Panc1 (cell line): ENCODE data around the gene BHLHE23. TPM values are rescaled to one million over a fixed set of nuclear protein-coding genes. Genes with fewer than 3 reads are reported as not detected.
"Not testable (repeated sequence)": the region's sequence is repeated elsewhere in the genome, so short reads cannot be mapped to it uniquely, and the experiment has no call there.

Source experiments
- ATAC-seq: fragments of 200-7000 bp; cut with Tn5 transposase; 2 replicates; pipeline ENCODE4 v1.9.1; 2020; ENCODE audit warnings: mild to moderate bottlenecking, moderate library complexity
- BruUV-seq: library from RNA; stranded (reverse); fragments of 400-500 nt; replicated peaks from 2 replicates; lab custom pipeline; 2021; lab: Mats Ljungman, UMichigan
- CTCF ChIA-PET: fragments of 300-600 bp; sonication (Branson Sonifier 250); formaldehyde crosslinking; loops from one replicate; lab custom pipeline; 2022; ENCODE audit warnings: antibody characterized with exemption; lab: Charles Lee
- POLR2A ChIA-PET: fragments of 300-600 bp; sonication (Branson Sonifier 250); formaldehyde crosslinking; loops from one replicate; lab custom pipeline; 2022; ENCODE audit warnings: antibody characterized with exemption; lab: Charles Lee
- DNase-seq: peaks from one replicate; pipeline ENCODE4 v3.0.0-alpha.2; 2010; ENCODE audit warnings: low read depth, low spot score
- H3K27ac ChIP-seq: 2 replicates; pipeline ENCODE4 v1.5.1; 2011; ENCODE audit warnings: mild to moderate bottlenecking, low read length, inconsistent platforms
- H3K27me3 ChIP-seq: fragments of 200-500 bp; sonication (Bioruptor generic); 2 replicates; pipeline ENCODE4 v1.6.0; 2014; ENCODE audit warnings: low read length, inconsistent platforms; ENCODE audit not compliant: control insufficient read depth, insufficient read depth
- H3K36me3 ChIP-seq: fragments of 200-500 bp; sonication (Bioruptor generic); 2 replicates; pipeline ENCODE4 v1.5.1; 2014; ENCODE audit warnings: inconsistent platforms, mild to moderate bottlenecking, low read length, moderate library complexity; ENCODE audit not compliant: control insufficient read depth, insufficient read depth
- H3K4me1 ChIP-seq: 2 replicates; pipeline ENCODE4 v1.5.1; 2011; ENCODE audit warnings: inconsistent platforms, mild to moderate bottlenecking, low read length, moderate library complexity; ENCODE audit not compliant: control insufficient read depth, insufficient read depth
- H3K4me3 ChIP-seq, 2 experiments: 2 replicates each; pipeline ENCODE4 v1.5.1; 2011 to 2012; ENCODE audit warnings: low read depth in 2 of 2, low read length in 2 of 2, mild to moderate bottlenecking in 2 of 2, inconsistent platforms in 1 of 2, moderate library complexity in 1 of 2
- H3K9me3 ChIP-seq: fragments of 200-500 bp; sonication (Bioruptor generic); 2 replicates; pipeline ENCODE4 v1.5.1; 2014; ENCODE audit warnings: low read depth, mild to moderate bottlenecking, inconsistent platforms, low read length, moderate library complexity; ENCODE audit not compliant: control insufficient read depth, insufficient read depth
- POLR2AphosphoS5 ChIP-seq: IDR thresholded peaks from 2 replicates; pipeline ENCODE4 v1.6.1; 2012; ENCODE audit warnings: mild to moderate bottlenecking, low read depth, low read length, moderate library complexity
- SIN3A ChIP-seq: IDR thresholded peaks from 2 replicates; pipeline ENCODE4 v1.6.1; 2012; ENCODE audit warnings: low read depth, mild to moderate bottlenecking, low read length, moderate library complexity, borderline replicate concordance; ENCODE audit not compliant: insufficient read depth
- TCF7L2 ChIP-seq: IDR thresholded peaks from 2 replicates; pipeline ENCODE4 v1.6.1; 2011; ENCODE audit warnings: mild to moderate bottlenecking, low read depth, low read length, inconsistent platforms
- in situ Hi-C: cut with HindIII; loops from 2 replicates; pipeline ENCODE4 v1.10.0; 2016; ENCODE audit warnings: low sequenced_read_pairs, low pct_unique_long_range_greater_than_20kb
- intact Hi-C: fragments of 100-400 bp; cut with micrococcal nuclease; formaldehyde crosslinking; loops from one replicate; pipeline ENCODE4 v1.10.0; 2022; ENCODE audit not compliant: unreplicated experiment
- total RNA-seq: library from RNA; stranded (reverse); gene quantifications from one replicate; pipeline ENCODE4 v1.2.1, GENCODE V29; 2021; ENCODE audit not compliant: unreplicated experiment
- TF ChIP-seq, protein P1 (sequence below), 2 experiments: IDR thresholded peaks; 2 replicates each; pipeline ENCODE4 v1.6.1; 2011 to 2012; ENCODE audit warnings: low read depth in 2 of 2, control low read depth in 1 of 2, low read length in 1 of 2, mild to moderate bottlenecking in 1 of 2, moderate library complexity in 1 of 2; ENCODE audit not compliant: insufficient read depth in 1 of 2
- TF ChIP-seq, protein P2 (sequence below): fragments of 450-650 bp; IDR thresholded peaks from 2 replicates; pipeline ENCODE4 v1.5.1; 2017; ENCODE audit warnings: mild to moderate bottlenecking

The BHLHE23 gene
- total RNA-seq, 1 experiment from 2014 or later, result not detected

DNA sequence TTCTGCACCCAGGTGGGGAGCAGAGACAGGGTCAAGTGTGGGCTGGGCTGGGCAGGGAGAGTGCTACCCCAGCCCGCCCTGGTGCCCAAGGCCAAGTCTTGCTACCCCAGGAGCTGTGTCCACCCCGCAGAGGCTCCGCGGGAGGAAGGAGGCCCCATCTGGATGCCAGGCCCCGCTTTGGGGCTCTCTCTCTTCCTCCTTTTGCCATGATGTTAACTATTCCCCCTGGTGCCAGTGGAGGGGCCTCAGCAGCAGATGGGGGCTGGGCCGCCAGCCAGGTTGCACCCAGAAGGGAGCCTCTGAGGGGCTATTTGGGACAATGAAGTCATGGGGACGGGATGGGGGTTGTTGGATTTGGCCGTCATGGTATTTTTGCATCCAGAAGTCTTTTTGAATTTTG is 45.0 kb downstream of the BHLHE23 start:
- H3K4me3 ChIP-seq, result no peak overlapping the region
- DNase-seq (no peak), ATAC-seq (no peak)
- intact Hi-C loops, result no loop called here
- no peak overlapping the region for H3K27ac ChIP-seq
- H3K9me3 ChIP-seq, result no peaks in the 10 kb centered on the region
- no peaks in the 10 kb centered on the region; the same call in 1 of the 2 replicates for H3K4me1 ChIP-seq
- CTCF ChIA-PET, result no interaction called here
- in situ Hi-C loops, result no loop called here
- no TSS peak for BruUV-seq
- POLR2A ChIA-PET, result no interaction called here
- H3K36me3 ChIP-seq, result no peaks in the 10 kb centered on the region
- no peaks in the 10 kb centered on the region for H3K27me3 ChIP-seq
- no peak for TF ChIP-seq POLR2AphosphoS5
- TF ChIP-seq, protein P1, sequence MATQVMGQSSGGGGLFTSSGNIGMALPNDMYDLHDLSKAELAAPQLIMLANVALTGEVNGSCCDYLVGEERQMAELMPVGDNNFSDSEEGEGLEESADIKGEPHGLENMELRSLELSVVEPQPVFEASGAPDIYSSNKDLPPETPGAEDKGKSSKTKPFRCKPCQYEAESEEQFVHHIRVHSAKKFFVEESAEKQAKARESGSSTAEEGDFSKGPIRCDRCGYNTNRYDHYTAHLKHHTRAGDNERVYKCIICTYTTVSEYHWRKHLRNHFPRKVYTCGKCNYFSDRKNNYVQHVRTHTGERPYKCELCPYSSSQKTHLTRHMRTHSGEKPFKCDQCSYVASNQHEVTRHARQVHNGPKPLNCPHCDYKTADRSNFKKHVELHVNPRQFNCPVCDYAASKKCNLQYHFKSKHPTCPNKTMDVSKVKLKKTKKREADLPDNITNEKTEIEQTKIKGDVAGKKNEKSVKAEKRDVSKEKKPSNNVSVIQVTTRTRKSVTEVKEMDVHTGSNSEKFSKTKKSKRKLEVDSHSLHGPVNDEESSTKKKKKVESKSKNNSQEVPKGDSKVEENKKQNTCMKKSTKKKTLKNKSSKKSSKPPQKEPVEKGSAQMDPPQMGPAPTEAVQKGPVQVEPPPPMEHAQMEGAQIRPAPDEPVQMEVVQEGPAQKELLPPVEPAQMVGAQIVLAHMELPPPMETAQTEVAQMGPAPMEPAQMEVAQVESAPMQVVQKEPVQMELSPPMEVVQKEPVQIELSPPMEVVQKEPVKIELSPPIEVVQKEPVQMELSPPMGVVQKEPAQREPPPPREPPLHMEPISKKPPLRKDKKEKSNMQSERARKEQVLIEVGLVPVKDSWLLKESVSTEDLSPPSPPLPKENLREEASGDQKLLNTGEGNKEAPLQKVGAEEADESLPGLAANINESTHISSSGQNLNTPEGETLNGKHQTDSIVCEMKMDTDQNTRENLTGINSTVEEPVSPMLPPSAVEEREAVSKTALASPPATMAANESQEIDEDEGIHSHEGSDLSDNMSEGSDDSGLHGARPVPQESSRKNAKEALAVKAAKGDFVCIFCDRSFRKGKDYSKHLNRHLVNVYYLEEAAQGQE (IDR thresholded peaks at IDR 0.05; ENCODE audit: insufficient read depth in 1 of 2, low read depth in 2 of 2, low read length in 1 of 2), result no peak

DNA sequence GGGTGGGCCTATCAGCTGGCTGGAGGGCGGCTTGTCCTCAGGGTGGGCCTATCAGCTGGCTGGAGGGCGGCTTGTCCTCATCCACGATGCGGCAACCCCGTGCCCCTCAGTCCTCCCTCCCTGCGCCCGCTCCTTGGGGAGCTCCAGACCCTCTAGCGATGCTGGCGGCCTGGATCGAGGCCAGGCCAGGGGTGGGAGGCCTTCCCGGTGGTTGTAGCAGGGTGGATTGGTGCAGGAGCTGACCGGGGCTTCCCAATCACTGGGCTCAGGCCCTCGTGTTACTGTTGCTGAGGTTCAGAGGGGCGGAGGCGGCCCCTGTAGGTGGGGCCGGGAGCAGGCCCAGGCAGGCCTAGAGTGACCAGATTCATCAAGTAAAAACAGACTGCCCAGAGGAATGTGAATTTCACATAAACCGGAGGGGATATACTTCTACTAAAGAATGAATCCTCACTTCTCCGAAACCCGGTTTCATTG is 45.4 kb downstream of the BHLHE23 start:
- H3K4me1 ChIP-seq, result no peaks in the 10 kb centered on the region; the same call in 1 of the 2 replicates
- ChIA-PET POLR2A (no interaction called here), CTCF (no interaction called here)
- H3K27me3 ChIP-seq, result no peaks in the 10 kb centered on the region
- no TSS peak for BruUV-seq
- ATAC-seq (no peak), DNase-seq (no peak)
- H3K36me3 ChIP-seq, result no peaks in the 10 kb centered on the region
- no peak overlapping the region for H3K27ac ChIP-seq
- in situ Hi-C loops, result no loop called here
- intact Hi-C loops, result no loop called here
- no peak overlapping the region for H3K4me3 ChIP-seq
- no peaks in the 10 kb centered on the region for H3K9me3 ChIP-seq
- TF ChIP-seq, protein P2, sequence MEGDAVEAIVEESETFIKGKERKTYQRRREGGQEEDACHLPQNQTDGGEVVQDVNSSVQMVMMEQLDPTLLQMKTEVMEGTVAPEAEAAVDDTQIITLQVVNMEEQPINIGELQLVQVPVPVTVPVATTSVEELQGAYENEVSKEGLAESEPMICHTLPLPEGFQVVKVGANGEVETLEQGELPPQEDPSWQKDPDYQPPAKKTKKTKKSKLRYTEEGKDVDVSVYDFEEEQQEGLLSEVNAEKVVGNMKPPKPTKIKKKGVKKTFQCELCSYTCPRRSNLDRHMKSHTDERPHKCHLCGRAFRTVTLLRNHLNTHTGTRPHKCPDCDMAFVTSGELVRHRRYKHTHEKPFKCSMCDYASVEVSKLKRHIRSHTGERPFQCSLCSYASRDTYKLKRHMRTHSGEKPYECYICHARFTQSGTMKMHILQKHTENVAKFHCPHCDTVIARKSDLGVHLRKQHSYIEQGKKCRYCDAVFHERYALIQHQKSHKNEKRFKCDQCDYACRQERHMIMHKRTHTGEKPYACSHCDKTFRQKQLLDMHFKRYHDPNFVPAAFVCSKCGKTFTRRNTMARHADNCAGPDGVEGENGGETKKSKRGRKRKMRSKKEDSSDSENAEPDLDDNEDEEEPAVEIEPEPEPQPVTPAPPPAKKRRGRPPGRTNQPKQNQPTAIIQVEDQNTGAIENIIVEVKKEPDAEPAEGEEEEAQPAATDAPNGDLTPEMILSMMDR, result no peak
- TF ChIP-seq SIN3A, result no peak
- TF ChIP-seq POLR2AphosphoS5, result no peak
- TF ChIP-seq, protein P1 (IDR thresholded peaks at IDR 0.05; ENCODE audit: insufficient read depth in 1 of 2, low read depth in 2 of 2, low read length in 1 of 2), result no peak
- no peak for TF ChIP-seq TCF7L2

DNA sequence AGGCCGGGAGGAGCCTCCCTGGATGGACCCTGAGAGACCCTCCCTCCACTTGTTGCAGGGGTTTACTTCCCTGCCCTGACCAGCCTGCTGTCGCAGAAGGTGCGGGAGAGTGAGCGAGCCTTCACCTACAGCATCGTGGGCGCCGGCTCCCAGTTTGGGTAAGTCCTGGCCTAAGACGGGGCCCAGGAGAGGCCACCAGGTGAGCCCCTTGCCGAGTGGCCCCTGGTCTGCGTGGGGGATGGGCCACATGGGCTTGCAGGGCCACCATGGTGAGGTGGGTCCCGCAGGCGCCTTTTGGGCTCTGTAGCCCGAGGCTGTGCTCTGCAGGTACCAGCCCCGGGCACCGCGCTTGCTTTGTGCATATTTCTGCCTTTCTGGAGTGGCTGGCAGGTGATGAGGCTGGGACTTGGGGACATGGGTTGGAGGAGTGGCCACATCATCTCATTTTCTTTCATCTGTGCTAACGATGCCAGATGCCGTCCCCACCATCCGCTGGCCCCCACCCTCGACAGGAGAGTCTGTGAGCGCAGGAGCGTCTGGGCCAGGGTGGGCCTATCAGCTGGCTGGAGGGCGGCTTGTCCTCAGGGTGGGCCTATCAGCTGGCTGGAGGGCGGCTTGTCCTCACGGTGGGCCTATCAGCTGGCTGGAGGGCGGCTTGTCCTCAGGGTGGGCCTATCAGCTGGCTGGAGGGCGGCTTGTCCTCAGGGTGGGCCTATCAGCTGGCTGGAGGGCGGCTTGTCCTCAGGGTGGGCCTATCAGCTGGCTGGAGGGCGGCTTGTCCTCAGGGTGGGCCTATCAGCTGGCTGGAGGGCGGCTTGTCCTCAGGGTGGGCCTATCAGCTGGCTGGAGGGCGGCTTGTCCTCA is 46.1 kb downstream of the BHLHE23 start:
- in situ Hi-C loops, H3K4me1 ChIP-seq, H3K9me3 ChIP-seq, DNase-seq, POLR2A ChIA-PET, H3K27me3 ChIP-seq, H3K27ac ChIP-seq, H3K36me3 ChIP-seq, BruUV-seq, intact Hi-C loops, CTCF ChIA-PET, ATAC-seq, H3K4me3 ChIP-seq: not testable (repeated sequence)
